HG02981 (cell line): ENCODE results near the gene GRIA1.

Experiments used
- ATAC-seq: cut with Tn5 transposase; IDR thresholded peaks from one replicate; pipeline ENCODE4 v1.9.1; 2021; ENCODE audit warnings: mild to moderate bottlenecking, moderate library complexity; ENCODE audit not compliant: unreplicated experiment

GRIA1 gene

DNA sequence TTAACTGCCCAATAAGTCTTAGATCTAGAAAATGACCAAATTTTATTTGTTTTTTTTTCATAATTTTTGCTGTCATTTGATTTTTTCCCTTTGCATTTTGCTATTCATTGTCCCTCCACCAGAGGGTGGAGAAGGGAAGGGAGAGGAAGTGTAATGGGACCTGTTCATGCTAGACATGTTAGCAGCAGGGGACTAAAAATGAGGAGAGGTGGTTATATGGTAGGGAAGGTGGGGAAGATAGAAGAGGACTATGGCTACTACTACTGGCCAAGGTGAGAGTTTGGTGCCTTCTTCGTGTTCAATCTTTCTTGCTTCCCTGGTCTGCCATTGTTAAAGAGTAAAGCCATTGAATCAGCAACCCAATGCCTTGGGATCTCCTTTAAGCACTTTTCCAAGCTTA lies 6.4 kb downstream of the GRIA1 start:
- peak; percentile 63 for ATAC-seq

DNA sequence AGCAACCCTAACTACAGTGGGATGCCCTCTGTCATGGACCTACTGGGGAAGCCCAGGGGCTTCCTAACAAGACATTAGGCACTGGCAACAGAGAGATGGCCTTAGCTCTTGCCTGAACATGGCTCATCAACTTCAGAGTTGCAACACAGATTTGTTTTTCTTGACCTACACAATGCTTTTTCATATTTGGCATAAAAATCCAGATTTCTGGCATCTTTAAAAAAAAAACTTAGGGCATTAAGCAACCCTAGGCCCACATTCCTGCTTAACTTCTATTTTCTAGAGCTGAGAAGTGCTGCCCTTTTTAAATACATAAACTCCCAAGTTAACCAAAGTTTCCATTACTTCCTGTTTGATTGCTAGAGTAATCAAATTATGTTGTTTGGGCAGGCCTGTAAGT lies 8.0 kb downstream of the GRIA1 start:
- no peak for ATAC-seq

- ATAC-seq: no peak
These were observed 9.7 kb downstream of the GRIA1 start for GRCh38 chr5:153500178-153500577.

DNA sequence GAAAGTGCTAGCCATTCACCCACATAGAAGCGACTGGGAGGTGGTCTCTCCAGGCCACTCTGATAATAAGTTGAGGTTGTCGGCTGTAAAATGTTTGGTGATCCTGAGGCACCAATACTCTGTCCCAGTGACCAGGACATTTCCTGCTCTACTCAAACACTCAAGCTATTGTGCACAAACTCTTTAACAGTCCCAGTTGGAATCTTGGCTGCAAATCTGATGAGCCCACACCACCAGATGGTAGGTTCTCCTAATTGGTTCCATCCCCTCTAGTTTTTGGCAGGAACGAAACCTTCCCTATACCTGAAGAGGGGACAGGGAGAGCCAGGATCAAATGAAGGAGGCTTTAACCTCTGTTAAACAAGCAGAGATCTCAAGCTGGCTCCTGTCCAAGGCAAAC lies 14.3 kb downstream of the GRIA1 start:
- ATAC-seq: no peak

GRCh38 chr5:153508700-153509099 lies 18.2 kb downstream of the GRIA1 start:
- ATAC-seq: no peak

GRCh38 chr5:153511622-153512021 lies 21.2 kb downstream of the GRIA1 start:
- no peak for ATAC-seq

DNA sequence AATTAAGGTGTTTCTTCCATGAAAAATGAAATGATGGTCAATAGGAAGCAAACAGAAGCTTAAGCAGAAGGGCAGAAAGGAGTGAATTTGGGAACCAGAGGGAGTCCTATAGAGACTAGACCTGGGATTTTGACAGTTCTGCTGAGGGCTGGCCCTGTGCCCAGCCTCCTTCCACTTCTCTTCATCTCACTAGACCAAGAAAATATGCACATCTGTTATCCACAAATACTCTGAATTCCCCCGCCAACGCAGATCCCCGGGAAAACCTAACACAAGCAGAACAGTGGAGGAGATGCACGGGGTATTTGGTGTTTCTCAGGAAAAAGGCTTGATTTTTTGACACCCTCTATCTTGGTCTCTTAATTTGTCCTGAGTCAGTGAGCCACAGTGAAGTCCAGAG lies 22.7 kb downstream of the GRIA1 start:
- ATAC-seq: no peak

DNA sequence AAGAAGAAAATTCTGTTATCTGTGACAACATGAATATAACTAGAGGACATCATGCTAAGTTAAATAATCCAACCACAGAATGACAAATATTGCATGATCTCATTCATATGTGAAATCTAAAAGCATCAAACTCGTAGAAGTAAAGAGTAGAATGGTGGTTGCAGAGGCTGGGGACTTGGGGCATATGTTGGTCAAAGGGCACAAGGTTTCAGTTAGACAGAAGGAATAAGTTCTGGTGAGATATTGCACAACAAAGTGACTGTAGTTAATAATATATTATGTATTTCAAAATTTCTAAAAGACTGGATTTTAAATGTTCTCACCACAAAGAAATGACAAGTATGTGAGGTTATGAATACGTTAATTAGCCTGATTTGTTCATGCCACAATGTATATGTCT lies 24.8 kb downstream of the GRIA1 start:
- ATAC-seq: no peak

DNA sequence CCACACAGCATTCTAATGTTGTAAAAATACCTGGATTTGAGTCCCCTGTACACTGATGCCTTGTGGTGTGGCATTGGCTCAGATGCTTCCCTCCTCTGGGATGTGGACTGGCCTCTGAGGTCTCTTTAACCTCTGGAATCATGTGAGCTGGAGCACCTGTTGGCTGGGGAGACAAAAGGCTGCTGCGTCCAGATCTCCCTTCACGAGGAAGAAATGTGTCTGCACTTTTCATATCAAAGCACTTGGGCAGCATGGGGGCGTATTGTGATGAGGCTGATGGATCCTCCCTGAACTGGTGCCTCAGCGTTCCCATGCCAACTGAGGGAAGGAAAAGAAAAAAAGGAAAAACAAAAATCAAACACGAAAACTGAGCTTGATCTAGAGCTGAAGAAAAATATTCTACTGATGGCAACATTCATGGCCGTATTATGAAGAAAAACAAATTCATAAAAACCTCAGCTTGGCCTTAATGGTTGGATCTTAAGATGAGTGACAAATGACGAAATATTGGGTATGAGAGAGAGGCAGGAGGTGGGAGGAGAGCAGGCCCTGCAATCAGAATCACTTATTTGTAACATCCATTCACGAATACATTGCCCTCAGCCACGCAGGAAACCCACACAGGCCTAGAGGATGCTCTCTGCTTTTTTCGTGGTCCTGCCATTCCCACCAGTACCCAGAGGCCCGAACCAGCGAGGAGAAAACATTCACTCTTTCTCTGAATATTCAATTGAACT lies 26.2 kb downstream of the GRIA1 start:
- no peak for ATAC-seq

GRCh38 chr5:153517241-153517611 lies 26.8 kb downstream of the GRIA1 start:
- ATAC-seq: no peak

DNA sequence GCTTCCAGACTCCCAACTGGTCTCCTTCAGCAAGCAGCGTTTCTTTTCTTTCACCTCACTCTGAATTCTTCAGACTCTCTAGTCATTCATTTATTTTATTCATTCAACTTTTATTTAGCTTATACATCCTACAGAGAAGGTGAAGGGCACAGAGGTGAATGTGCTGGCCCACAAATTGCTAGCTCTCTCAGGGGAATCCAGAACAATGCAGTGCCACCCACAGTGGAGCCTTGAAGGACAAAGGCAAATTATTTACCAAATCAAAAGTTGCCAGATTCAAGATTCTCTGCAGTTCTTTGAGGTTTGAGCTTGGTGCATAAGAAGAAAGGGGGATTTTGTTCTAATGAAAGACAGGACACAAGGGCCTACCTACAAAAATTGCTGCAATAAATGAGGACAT lies 29.7 kb downstream of the GRIA1 start:
- no peak for ATAC-seq

DNA sequence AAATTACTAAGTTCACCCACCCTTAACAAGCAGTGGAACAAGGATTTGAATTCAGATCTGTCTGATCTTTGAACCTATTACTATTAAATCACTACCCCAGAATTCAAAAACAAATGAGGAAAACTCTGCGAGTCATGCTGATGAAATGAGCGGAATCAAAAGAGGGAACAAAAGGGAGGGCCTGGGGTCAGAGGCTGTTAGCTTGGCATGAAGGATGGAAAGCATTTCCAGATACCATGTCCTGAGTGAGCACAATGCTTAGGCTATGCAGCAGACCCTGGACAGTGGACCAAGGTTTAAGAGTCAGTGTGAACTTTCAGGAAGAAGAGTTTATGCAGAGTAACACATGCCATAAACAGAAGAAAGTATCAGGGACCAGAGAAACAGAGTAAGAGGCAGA lies 30.5 kb downstream of the GRIA1 start:
- no peak for ATAC-seq

DNA sequence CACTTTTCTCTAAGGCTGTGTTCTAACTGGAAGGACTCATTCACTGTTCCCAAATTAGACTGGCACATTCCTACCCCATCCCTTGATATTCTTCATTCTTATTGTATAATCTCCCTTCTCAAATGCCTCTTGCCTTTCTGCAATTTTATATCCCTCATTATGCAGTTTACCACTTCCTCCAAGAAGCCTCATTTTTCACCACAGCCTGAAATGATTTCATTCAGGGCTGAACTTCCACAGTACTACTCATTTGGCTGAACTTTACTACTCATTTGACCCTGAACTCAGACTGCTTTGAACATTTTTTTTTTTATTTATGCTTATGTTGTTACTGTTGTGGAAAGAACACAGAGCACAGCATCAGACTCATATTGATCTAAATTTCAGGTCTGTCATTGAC lies 32.7 kb downstream of the GRIA1 start:
- no peak for ATAC-seq

DNA sequence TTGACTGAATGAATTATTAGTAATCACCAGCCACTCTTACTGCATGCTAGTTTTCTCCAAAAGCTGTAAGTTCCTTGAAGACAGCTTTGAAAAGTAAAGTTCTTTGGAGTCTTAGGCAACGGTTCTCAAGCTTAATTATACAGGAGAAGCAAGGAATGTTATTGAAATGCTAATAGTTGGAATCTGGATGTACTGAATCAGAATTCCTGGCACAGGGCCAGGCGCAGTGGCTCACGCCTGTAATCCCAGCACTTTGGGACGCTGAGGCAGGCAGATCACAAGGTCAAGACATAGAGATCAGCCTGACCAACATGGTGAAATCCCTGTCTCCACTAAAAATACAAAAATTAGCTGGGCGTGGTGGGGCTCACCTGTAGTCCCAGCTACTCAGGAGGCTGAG lies 33.4 kb downstream of the GRIA1 start:
- ATAC-seq: no peak

DNA sequence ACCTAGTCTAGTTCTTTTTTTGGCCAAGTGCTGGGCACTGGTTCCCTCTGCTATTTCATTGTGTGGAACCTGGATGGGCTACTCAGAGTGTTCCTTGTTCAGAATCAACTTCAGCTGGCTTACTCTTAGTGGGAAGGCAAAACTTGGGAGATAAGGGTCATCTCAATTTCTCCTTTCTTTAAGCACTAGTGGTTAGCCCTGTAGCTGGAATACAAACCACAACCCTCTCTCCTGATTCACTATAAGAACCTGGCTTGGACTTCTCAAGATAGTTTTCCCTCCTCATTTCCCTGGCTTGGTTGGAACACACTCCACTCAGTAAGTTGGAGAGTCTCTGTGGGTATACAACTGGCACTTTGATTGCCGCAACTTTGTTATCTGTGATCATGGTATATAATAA lies 35.1 kb downstream of the GRIA1 start:
- ATAC-seq: no peak

DNA sequence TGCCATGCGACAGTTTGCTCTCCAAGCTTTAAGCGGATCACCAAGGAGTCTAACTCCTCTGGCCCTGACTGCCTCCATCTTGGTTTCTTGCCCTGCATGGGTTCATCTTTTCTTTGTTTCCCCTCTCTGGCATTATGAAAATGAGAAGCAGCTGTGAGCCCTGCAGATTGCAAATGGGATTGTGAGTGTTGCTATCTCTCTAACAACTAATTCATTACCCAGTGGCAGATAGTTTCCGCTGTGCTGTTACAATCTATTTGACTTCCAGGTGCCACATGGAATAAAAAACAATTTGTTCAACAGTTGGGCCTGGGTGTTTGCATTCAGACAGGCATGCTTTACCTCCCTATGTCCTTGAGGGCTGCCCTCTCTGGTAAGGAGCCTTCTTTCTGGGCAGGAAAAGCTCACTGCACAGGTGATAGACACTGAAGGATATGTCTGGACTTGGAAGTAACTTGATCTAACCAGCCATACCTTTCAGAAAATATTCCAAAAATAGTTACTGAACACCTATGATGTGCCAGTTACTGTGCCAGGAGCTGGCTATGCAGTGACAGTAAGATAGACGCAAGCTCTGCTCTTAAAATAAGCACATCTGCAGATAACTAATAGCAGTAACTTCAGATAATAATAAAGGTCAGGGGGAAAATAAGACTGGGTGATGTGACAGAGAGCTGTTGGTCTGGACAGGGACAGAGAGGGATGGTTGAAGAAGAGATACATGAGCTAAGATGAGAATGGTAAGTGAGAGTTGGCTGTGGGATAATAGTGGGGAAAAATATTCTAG lies 40.1 kb downstream of the GRIA1 start:
- no peak for ATAC-seq

GRCh38 chr5:153533546-153533945 lies 43.1 kb downstream of the GRIA1 start:
- ATAC-seq: no peak

DNA sequence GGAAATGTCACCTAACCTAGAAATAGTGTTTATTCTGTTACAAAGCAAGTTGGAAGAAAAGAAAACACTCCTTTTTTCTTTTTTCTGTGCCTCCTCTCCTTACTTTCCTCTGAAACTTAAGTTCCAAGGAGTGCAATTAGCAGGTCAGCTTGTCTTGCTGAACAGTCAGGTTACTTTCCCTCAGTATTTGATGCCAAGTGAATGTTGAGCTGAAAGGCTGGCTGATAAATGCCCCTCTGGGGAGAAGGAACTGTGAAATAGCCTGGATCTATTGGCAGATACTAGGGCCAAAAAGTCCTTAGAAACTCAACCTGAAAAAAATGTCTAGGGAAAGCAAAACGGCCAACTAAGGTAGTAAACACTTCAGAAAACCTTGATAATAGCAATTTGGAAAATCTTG lies 43.6 kb downstream of the GRIA1 start:
- ATAC-seq: no peak

- no peak for ATAC-seq
These were observed 46.7 kb downstream of the GRIA1 start for GRCh38 chr5:153537207-153537606.

GRCh38 chr5:153539983-153540382 lies 49.5 kb downstream of the GRIA1 start:
- no peak for ATAC-seq

DNA sequence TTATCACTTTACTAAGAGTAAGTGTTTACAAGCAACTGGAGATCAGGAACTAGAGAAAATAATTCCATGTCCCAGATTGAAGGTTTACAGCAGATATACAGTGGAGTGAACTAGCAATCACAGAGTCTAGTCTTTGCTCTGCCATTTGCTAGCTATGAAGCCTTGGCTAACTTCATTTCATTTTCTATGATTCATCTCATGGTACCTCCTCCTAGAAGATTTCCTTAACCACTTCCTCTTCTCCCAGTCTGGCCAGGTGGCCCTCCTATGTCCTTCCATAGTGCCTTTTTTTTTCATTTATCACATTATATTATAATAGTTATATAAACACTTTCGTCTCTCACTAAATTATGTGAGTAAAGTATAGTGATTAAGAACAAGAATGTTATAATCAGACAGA lies 52.1 kb downstream of the GRIA1 start:
- no peak for ATAC-seq

- ATAC-seq: no peak
These were observed 52.8 kb downstream of the GRIA1 start for GRCh38 chr5:153543288-153543687.
